HG03175 (cell line): ENCODE data around the gene MED13L.
"Not testable (repeated sequence)": the region's sequence is repeated elsewhere in the genome, so short reads cannot be mapped to it uniquely, and the experiment has no call there.

ENCODE experiments used
- ATAC-seq: cut with Tn5 transposase; IDR thresholded peaks from one replicate; pipeline ENCODE4 v1.9.1; 2021; ENCODE audit warnings: mild to moderate bottlenecking, moderate library complexity; ENCODE audit not compliant: unreplicated experiment

The MED13L gene

GRCh38 chr12:116249938-116250337 lies 27.6 kb downstream of the MED13L start:
- no peak for ATAC-seq

DNA sequence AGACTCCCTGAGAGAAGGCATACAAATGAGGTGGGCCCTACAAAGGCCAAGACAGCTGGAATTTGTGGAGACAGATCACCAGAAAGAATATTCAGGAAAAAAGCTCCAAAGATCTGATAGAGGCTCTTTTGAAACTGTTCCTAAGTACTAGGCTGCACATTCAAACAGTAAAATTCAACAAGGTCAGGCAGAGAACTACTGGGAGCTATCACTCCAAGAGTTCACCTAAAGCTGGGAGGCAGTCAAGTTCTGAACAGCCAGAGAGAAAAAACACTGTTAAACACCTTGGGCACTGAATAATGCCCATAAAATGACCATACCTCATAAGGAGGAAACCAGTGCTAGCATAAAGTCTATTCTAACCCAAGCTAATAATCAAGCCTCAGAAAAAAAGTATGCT lies 28.6 kb downstream of the MED13L start:
- no peak for ATAC-seq

GRCh38 chr12:116248433-116248832 lies 29.1 kb downstream of the MED13L start:
- no peak for ATAC-seq

DNA sequence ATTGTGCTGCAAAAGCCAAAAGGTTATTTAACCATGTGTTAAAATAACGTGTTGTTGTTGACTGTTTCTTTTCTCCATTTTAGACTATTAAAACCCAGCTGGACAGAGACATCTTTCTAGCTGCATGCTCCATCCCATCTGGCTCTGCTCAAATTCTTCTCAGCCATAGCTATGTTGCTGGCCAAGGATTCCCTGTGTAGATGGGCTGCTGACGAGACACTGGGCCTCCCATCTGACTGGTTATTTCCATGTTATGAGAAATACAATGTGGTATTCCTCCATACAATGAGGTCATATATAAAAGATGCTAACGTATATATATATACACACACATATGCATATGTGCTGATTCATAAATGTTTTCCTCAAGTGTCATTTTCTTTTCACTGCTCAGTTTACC lies 30.1 kb downstream of the MED13L start:
- ATAC-seq = no peak

DNA sequence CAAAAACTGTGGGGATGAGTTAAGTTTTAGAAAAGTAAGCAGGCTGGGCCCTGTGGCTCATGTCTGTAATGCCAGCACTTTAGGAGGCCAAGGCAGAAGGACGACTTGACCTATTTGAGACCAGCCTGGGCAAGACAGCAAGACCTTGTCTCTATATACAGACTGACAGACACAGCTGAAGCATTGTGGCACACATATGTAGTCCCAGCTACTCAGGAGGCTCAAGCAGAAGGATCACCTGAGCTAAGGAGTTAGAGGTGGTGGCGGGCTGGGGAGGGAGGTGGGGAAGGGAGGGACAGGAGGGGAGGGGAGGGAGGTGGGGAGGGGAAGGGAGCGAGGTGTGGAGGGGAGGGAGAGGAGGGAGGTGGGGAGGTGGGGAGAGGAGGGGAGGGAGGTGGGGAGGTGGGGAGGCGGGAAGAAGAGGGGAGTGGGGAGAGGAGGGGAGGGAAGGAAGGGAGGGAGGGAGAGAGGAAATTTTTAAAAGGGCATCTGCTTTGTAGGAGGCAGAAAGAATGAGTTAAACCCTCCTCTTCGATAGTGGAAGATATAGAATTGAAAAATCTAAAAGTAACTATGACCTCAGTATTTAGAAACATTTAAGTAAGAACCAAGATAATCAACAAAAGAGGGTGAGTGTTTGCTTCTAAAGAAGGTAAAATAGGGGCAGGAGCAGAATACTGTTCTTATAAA lies 30.9 kb downstream of the MED13L start:
- no peak for ATAC-seq

DNA sequence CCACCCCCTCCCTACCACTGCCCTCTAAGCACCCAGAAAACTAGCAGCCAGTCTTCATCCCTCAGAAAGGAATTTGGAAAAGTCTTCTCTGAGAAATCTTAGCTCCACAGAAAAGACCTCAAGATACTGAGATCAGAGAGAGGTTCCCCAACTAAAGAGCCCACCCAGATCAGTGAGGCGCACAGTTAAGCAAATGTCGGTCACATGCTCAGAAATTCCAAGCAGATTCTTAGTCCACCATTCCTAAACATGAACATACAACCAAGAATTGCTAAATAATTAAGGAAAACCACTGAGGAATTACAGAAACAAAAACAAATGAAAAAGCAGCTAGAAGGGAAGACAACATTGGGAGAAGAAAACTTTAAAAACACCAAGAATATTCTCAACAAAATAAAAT lies 32.3 kb downstream of the MED13L start:
- no peak for ATAC-seq

GRCh38 chr12:116244474-116245090 lies 32.9 kb downstream of the MED13L start:
- no peak for ATAC-seq

DNA sequence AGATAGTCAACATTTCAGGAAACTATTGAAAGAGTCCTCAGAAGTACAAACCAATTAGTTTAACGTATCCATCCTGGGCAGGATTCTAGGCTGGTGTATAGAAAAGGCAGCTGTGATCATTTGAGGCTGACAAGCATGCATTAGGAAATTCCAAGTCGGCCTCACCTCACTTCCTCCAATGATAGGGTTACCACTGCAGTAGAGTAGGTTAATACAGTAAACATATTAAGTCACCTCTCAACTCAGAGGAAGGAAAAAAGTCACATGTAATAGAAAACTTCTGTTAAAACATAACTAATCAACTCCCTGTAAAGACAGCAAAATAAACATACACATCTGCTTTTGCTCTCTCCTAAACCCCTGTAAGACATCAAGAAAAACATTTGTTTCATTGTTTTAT lies 33.5 kb downstream of the MED13L start:
- no peak for ATAC-seq

GRCh38 chr12:116242740-116243139 lies 34.8 kb downstream of the MED13L start:
- ATAC-seq = no peak

DNA sequence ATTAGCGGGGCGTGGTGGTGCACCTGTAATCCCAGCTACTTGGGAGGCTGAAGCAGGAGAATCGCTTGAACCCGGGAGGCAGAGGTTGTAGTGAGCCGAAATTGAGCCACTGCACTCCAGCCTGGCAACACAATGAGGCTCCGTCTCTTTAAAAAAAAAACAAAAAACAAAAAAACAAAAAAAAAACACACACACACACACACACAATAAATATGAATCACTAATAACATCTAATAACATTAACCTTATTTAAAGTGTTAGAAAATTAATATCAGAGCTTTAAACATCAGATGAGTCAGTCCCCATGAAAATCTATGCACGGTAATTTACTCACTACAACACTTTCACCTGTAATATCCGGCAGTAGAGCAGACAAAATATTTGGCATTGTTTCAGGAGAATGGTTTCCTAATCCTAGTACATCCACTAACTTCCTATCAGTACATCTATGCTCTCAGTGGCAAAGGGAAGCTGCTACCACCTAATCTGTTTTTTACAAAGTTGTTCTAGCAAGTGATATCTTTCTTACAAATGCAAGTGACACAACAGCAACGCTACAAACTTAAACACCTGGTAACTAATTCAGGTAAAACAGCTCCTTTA lies 36.2 kb downstream of the MED13L start:
- no peak for ATAC-seq

GRCh38 chr12:116238570-116239119 lies 38.8 kb downstream of the MED13L start:
- not testable (repeated sequence) for ATAC-seq

GRCh38 chr12:116238149-116238548 lies 39.3 kb downstream of the MED13L start:
- no peak for ATAC-seq

DNA sequence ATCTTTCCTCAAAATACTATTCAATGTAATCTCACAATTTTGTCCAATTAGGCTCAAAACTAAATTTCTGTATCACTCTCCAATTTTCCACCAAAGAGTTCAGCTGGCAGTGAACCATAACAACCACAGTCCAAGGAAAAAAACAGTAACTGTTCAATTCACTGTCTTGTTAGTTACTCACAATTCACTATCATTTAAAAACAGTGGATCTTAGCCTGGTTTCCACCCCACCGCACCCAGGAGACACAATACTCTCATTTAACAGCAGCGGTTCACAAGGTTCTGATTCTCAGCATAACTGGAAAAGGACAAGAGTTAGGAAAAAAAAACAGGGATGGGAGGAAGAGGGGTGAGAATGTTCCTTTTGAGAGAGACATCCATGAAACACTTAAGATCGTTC lies 40.5 kb downstream of the MED13L start:
- ATAC-seq = no peak

- ATAC-seq = no peak
Measured at GRCh38 chr12:116236148-116236731, 41.3 kb downstream of the MED13L start.

DNA sequence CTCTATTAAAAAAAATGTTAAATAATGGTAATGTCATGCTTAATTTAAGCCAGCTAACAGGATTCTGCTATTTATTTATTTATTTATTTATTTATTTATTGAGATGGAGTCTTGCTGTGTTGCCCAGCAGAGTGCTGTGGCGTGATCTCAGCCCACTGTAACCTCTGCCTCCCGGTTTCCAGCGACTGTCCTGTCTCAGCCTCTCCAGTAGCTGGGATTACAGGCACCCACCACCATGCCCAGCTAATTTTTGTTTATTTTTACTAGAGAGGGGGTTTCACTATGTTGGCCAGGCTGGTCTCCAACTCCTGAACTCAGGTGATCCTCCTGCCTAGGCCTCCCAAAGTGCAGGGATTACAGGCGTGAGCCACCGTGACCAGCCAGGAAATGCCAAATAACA lies 43.3 kb downstream of the MED13L start:
- not testable (repeated sequence) for ATAC-seq

GRCh38 chr12:116233669-116234068 lies 43.8 kb downstream of the MED13L start:
- no peak for ATAC-seq

DNA sequence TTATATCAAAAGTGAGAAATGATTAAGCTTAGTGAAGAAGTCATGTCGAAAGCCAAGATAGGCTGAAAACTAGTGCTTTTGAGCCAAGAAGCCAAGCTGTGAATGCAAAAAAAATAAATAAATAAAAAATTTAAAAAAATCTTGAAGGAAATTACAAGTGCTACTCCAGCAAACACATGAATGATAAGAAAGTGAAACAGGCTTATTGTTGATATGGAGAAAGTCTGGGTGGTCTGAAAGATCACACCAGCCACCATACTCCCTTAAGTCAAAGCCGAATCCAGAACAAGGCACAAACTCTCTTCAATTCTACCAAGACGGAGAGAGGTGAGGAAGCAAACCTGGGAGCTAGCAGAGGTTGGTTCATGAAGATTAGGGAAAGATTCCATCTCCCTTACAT lies 49.7 kb downstream of the MED13L start:
- ATAC-seq = no peak

- ATAC-seq = no peak
Measured at GRCh38 chr12:116226026-116226425, 51.5 kb downstream of the MED13L start.

- ATAC-seq = no peak
Measured at GRCh38 chr12:116222358-116222757, 55.1 kb downstream of the MED13L start.

DNA sequence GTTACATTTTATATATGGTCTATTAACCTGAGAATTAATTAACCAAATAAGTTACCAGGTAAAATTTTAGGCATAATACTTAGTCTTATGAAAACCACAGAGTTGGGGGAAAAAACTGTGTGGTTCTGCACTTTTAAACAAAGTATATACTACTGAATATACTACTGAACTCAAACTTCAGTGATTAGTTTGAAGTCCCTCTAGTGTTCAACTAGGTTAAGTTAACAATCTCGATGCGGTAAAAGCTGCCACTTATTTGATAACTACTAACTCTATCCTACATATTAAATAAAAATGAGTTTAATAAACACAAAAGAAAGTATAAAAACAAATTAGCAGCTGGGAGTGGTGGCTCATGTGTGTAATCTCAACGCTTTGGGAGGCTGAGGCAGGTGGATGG lies 56.7 kb downstream of the MED13L start:
- ATAC-seq = no peak

GRCh38 chr12:116217045-116217735 lies 60.3 kb downstream of the MED13L start:
- ATAC-seq = no peak
